Measurements from ENCODE around the gene HLA-DRB5.

DNA sequence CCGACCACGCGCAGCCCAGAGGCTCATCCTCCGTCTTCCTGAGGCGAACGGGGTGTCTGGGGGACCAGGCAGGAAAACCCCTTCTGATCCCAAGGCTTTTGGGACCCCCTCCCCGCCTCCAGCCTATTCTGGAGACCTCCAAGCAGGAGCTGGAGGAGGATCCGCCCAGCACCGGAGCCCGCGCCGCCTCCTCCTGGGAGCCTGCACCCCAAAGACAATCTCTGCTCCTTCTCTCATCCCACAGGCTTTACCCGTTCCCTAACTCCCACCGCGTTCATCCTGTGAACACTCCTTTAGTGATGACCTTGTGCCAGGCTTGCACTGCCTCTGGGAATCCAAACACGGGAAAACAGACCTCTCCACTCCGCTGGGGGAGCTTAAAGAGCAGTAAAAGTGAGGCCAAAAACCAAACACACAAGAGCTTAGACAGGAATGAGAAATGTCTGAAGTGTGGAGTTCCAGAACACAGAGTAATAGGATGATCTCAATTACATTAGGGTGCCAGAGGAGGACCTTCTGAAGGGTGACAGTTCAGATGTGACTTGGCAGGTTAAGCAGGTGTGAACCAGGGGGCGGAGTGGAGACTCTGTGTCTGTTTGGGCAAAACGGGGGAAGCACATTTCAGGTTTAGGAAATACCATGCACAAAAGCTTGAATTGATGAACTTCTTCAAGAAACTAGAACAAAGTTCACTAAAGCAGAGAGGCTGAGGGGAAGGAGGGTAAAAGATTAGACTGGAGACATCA, 7.6 kb downstream of the HLA-DRB5 start:
- TF ChIP-seq, protein P1, sequence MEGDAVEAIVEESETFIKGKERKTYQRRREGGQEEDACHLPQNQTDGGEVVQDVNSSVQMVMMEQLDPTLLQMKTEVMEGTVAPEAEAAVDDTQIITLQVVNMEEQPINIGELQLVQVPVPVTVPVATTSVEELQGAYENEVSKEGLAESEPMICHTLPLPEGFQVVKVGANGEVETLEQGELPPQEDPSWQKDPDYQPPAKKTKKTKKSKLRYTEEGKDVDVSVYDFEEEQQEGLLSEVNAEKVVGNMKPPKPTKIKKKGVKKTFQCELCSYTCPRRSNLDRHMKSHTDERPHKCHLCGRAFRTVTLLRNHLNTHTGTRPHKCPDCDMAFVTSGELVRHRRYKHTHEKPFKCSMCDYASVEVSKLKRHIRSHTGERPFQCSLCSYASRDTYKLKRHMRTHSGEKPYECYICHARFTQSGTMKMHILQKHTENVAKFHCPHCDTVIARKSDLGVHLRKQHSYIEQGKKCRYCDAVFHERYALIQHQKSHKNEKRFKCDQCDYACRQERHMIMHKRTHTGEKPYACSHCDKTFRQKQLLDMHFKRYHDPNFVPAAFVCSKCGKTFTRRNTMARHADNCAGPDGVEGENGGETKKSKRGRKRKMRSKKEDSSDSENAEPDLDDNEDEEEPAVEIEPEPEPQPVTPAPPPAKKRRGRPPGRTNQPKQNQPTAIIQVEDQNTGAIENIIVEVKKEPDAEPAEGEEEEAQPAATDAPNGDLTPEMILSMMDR (conservative IDR thresholded peaks at IDR 0.05), result no peak
- no peak for TF ChIP-seq ZFX (IDR thresholded peaks at IDR 0.05)
